GM13976 (cell line): ENCODE measurements around the gene HAT1.

Source experiments
- DNase-seq: peaks from one replicate; pipeline ENCODE4 v3.0.0; 2012; ENCODE audit warnings: low spot score
- CTCF ChIP-seq: IDR thresholded peaks from 2 replicates; pipeline ENCODE4 v1.5.1; 2012; ENCODE audit warnings: borderline replicate concordance, mild to moderate bottlenecking; ENCODE audit not compliant: insufficient read depth; ENCODE audit errors: extremely low read depth, missing control alignments, control extremely low read depth
- in situ Hi-C: fragments of 300-500 bp; cut with MboI; formaldehyde crosslinking; loops from one replicate; pipeline ENCODE4 v1.12.0; 2022; ENCODE audit warnings: low sequenced_read_pairs, mixed read lengths, inconsistent platforms; ENCODE audit not compliant: unreplicated experiment

The HAT1 gene

GRCh38 chr2:171922230-171923022, at the start of gene HAT1:
TSS of gene HAT1 (plus strand) at chr2:171922461. CDS start at chr2:171922501, 40 bp downstream.
- TF ChIP-seq CTCF: no peak
- peak; percentile 98 for DNase-seq
- in situ Hi-C loops: no loop called here

- in situ Hi-C loops: no loop called here
- TF ChIP-seq CTCF: no peak
- no peak for DNase-seq
Observed at GRCh38 chr2:171874517-171874916, 47.7 kb upstream of the HAT1 start.

GRCh38 chr2:171874963-171875362, 47.3 kb upstream of the HAT1 start:
- in situ Hi-C loops: no loop called here
- DNase-seq: no peak
- TF ChIP-seq CTCF: no peak

- in situ Hi-C loops: no loop called here
- TF ChIP-seq CTCF: no peak
- no peak for DNase-seq
Observed at GRCh38 chr2:171878481-171878993, 43.7 kb upstream of the HAT1 start.

- TF ChIP-seq CTCF: no peak
- in situ Hi-C loops: no loop called here
- no peak for DNase-seq
Observed at GRCh38 chr2:171879865-171880264, 42.4 kb upstream of the HAT1 start.

- in situ Hi-C loops: no loop called here
- DNase-seq: no peak
Observed at GRCh38 chr2:171880774-171881173, 41.5 kb upstream of the HAT1 start.

More at GRCh38 chr2:171880774-171881173, 41.5 kb upstream of the HAT1 start:
- no peak for TF ChIP-seq CTCF
